ENCODE data around the gene TENT4A.

The TENT4A gene

GRCh38 chr5:6755941-6756340 lies 42.7 kb downstream of the TENT4A start:
- Histone ChIP-seq H3K18ac (ENCODE audit: low read length) (no peak overlapping the region), H3K36me3 (ENCODE audit: control insufficient read depth, insufficient read depth, low read length) (peaks cover 10% of the 10 kb centered on the region), H4K8ac (ENCODE audit: low read depth, low read length) (no peak overlapping the region), H3K23ac (ENCODE audit: low read length) (no peak overlapping the region), H3K9ac (ENCODE audit: low read length) (no peak overlapping the region), H3K79me1 (ENCODE audit: low read length) (no peaks in the 10 kb centered on the region), H3K79me2 (ENCODE audit: control insufficient read depth, insufficient read depth, low read length) (no peaks in the 10 kb centered on the region), H3K4me2 (ENCODE audit: low read length) (no peak overlapping the region), H2AK5ac (ENCODE audit: low read length) (no peak overlapping the region), H4K5ac (ENCODE audit: low read length) (no peak overlapping the region), H2BK5ac (ENCODE audit: low read length) (no peak overlapping the region), H3K27me3 (ENCODE audit: insufficient read depth, low read length, poor library complexity) (no peaks in the 10 kb centered on the region), H3K4me1 (ENCODE audit: control insufficient read depth, low read depth, low read length) (no peaks in the 10 kb centered on the region), H3K56ac (ENCODE audit: low read length) (no peak overlapping the region), H2BK15ac (replicated peaks; ENCODE audit: low read depth) (no peak overlapping the region), H3K4ac (ENCODE audit: low read depth, low read length) (no peak overlapping the region), H3K4me3 (ENCODE audit: low read length) (no peak overlapping the region), H2BK120ac (ENCODE audit: low read depth, low read length) (no peak overlapping the region), H3K27ac (ENCODE audit: low read depth, low read length) (no peak overlapping the region)
- whole genome bisulfite sequencing (ENCODE audit: extremely low coverage, insufficient coverage, low lambda C conversion rate) = no CpG with 5 or more reads among the region's 17 CpGs
- no peak for DNase-seq

DNA sequence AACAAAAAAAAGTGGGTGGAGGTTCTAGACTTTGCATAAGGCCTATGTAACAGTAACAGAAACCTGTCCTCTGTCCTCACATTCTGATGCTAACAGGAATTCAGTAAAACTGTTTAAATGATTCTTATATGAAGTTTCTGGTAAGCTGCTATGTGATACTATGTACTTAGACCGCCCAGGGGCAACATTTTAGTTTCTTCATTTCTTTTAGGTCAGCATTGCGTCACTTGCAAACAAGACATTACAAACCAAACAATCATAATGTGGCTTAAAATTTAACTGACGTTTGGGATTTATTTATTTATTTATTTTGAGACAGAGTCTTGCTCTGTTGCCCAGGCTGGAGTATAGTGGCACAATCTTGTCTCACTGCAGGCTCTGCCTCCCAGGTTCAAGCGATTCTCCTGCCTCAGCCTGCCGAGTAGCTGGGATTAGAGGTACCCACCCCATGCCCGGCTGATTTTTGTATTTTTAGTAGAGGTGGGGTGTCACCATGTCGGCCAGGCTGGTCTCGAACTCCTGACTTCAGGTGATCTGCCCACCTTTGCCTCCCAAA lies 44.3 kb downstream of the TENT4A start:
- no peak overlapping the region for H3K56ac ChIP-seq (ENCODE audit: low read length)
- no peak overlapping the region for H3K23ac ChIP-seq (ENCODE audit: low read length)
- H3K18ac ChIP-seq (ENCODE audit: low read length) = no peak overlapping the region
- H3K4ac ChIP-seq (ENCODE audit: low read depth, low read length) = no peak overlapping the region
- no peak overlapping the region for H3K4me3 ChIP-seq (ENCODE audit: low read length)
- no peak overlapping the region for H3K4me2 ChIP-seq (ENCODE audit: low read length)
- no peak overlapping the region for H3K9ac ChIP-seq (ENCODE audit: low read length)
- no peak overlapping the region for H4K5ac ChIP-seq (ENCODE audit: low read length)
- no peak overlapping the region for H2BK15ac ChIP-seq (replicated peaks; ENCODE audit: low read depth)
- no peak overlapping the region for H2BK120ac ChIP-seq (ENCODE audit: low read depth, low read length)
- no peak overlapping the region for H2AK5ac ChIP-seq (ENCODE audit: low read length)
- no CpG with 5 or more reads among the region's 8 CpGs for WGBS (ENCODE audit: extremely low coverage, insufficient coverage, low lambda C conversion rate)
- no peaks in the 10 kb centered on the region for H3K79me1 ChIP-seq (ENCODE audit: low read length)
- no peaks in the 10 kb centered on the region for H3K27me3 ChIP-seq (ENCODE audit: insufficient read depth, low read length, poor library complexity)
- H3K4me1 ChIP-seq (ENCODE audit: control insufficient read depth, low read depth, low read length) = no peaks in the 10 kb centered on the region
- no peak overlapping the region for H3K27ac ChIP-seq (ENCODE audit: low read depth, low read length)
- H4K8ac ChIP-seq (ENCODE audit: low read depth, low read length) = no peak overlapping the region
- peaks cover 7% of the 10 kb centered on the region for H3K36me3 ChIP-seq (ENCODE audit: control insufficient read depth, insufficient read depth, low read length)
- DNase-seq = no peak
- no peaks in the 10 kb centered on the region for H3K79me2 ChIP-seq (ENCODE audit: control insufficient read depth, insufficient read depth, low read length)
- no peak overlapping the region for H2BK5ac ChIP-seq (ENCODE audit: low read length)

GRCh38 chr5:6758236-6758635 lies 45.0 kb downstream of the TENT4A start:
- Histone ChIP-seq H2AK5ac (ENCODE audit: low read length) (no peak overlapping the region), H3K23ac (ENCODE audit: low read length) (no peak overlapping the region), H3K56ac (ENCODE audit: low read length) (no peak overlapping the region), H2BK120ac (ENCODE audit: low read depth, low read length) (no peak overlapping the region), H3K18ac (ENCODE audit: low read length) (no peak overlapping the region), H2BK5ac (ENCODE audit: low read length) (no peak overlapping the region), H3K4ac (ENCODE audit: low read depth, low read length) (no peak overlapping the region), H3K27ac (ENCODE audit: low read depth, low read length) (no peak overlapping the region), H3K79me1 (ENCODE audit: low read length) (no peaks in the 10 kb centered on the region), H3K4me3 (ENCODE audit: low read length) (no peak overlapping the region), H3K36me3 (ENCODE audit: control insufficient read depth, insufficient read depth, low read length) (peaks cover 7% of the 10 kb centered on the region), H3K4me2 (ENCODE audit: low read length) (no peak overlapping the region), H3K4me1 (ENCODE audit: control insufficient read depth, low read depth, low read length) (no peaks in the 10 kb centered on the region), H4K8ac (ENCODE audit: low read depth, low read length) (no peak overlapping the region), H3K79me2 (ENCODE audit: control insufficient read depth, insufficient read depth, low read length) (no peaks in the 10 kb centered on the region), H2BK15ac (replicated peaks; ENCODE audit: low read depth) (no peak overlapping the region), H3K27me3 (ENCODE audit: insufficient read depth, low read length, poor library complexity) (no peaks in the 10 kb centered on the region), H4K5ac (ENCODE audit: low read length) (no peak overlapping the region), H3K9ac (ENCODE audit: low read length) (no peak overlapping the region)
- WGBS (ENCODE audit: extremely low coverage, insufficient coverage, low lambda C conversion rate) = no CpG with 5 or more reads among the region's 6 CpGs
- DNase-seq = no peak

DNA sequence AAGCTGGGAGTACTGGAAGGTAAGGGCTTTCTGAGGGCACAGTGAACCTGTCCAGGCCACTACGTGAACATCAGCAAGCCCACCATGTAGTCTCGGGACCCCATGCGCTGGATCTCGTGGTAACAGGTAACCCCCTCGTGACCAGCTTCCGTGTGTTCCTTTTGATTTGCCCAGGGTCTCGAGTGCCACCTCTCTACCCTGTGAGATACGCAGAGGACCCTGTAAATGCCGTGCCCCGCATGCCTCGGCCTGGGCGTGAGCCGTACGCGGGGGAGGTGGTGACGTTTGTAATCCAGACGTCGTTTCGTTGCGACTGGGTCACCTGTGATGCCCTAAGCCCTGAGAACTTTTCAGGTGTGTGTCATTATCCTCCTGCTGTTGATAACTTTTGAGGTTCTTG lies 45.5 kb downstream of the TENT4A start:
- Histone ChIP-seq H3K56ac (ENCODE audit: low read length) (no peak overlapping the region), H2AK5ac (ENCODE audit: low read length) (no peak overlapping the region), H3K79me2 (ENCODE audit: control insufficient read depth, insufficient read depth, low read length) (no peaks in the 10 kb centered on the region), H3K79me1 (ENCODE audit: low read length) (no peaks in the 10 kb centered on the region), H3K27me3 (ENCODE audit: insufficient read depth, low read length, poor library complexity) (no peaks in the 10 kb centered on the region), H3K9ac (ENCODE audit: low read length) (no peak overlapping the region), H4K5ac (ENCODE audit: low read length) (no peak overlapping the region), H2BK5ac (ENCODE audit: low read length) (no peak overlapping the region), H3K4me3 (ENCODE audit: low read length) (no peak overlapping the region), H3K23ac (ENCODE audit: low read length) (no peak overlapping the region), H3K4me2 (ENCODE audit: low read length) (no peak overlapping the region), H3K18ac (ENCODE audit: low read length) (no peak overlapping the region), H2BK120ac (ENCODE audit: low read depth, low read length) (no peak overlapping the region), H3K4me1 (ENCODE audit: control insufficient read depth, low read depth, low read length) (no peaks in the 10 kb centered on the region), H2BK15ac (replicated peaks; ENCODE audit: low read depth) (no peak overlapping the region), H3K36me3 (ENCODE audit: control insufficient read depth, insufficient read depth, low read length) (peaks cover 7% of the 10 kb centered on the region), H4K8ac (ENCODE audit: low read depth, low read length) (no peak overlapping the region), H3K27ac (ENCODE audit: low read depth, low read length) (no peak overlapping the region), H3K4ac (ENCODE audit: low read depth, low read length) (no peak overlapping the region)
- no CpG with 5 or more reads among the region's 20 CpGs for WGBS (ENCODE audit: extremely low coverage, insufficient coverage, low lambda C conversion rate)
- DNase-seq = no peak

DNA sequence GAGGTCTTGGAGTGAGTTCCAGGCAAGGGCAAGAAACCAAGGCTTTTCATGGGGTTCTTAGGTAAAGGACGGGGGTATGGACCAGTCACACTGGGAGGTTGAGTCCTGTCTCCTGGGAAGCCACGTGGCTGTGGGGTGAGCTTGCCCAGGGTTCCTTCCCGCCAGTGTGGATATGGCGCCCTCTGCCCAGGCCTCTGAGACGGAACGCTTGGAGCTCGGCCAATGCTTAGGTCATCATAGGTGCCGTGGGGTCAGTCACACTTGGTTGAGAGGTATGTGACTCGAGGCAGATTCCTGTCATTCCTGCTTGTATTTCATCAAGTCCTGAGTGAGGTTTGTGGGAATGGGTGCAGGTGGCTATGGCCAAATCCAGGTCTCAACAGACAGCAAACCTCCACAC lies 46.2 kb downstream of the TENT4A start:
- WGBS (ENCODE audit: extremely low coverage, insufficient coverage, low lambda C conversion rate) = no CpG with 5 or more reads among the region's 9 CpGs
- Histone ChIP-seq H2AK5ac (ENCODE audit: low read length) (no peak overlapping the region), H4K5ac (ENCODE audit: low read length) (no peak overlapping the region), H3K79me1 (ENCODE audit: low read length) (no peaks in the 10 kb centered on the region), H2BK120ac (ENCODE audit: low read depth, low read length) (no peak overlapping the region), H3K9ac (ENCODE audit: low read length) (no peak overlapping the region), H2BK5ac (ENCODE audit: low read length) (no peak overlapping the region), H3K23ac (ENCODE audit: low read length) (no peak overlapping the region), H3K18ac (ENCODE audit: low read length) (no peak overlapping the region), H3K27me3 (ENCODE audit: insufficient read depth, low read length, poor library complexity) (no peaks in the 10 kb centered on the region), H3K4ac (ENCODE audit: low read depth, low read length) (no peak overlapping the region), H3K4me3 (ENCODE audit: low read length) (no peak overlapping the region), H3K56ac (ENCODE audit: low read length) (no peak overlapping the region), H3K27ac (ENCODE audit: low read depth, low read length) (no peak overlapping the region), H3K79me2 (ENCODE audit: control insufficient read depth, insufficient read depth, low read length) (no peaks in the 10 kb centered on the region), H2BK15ac (replicated peaks; ENCODE audit: low read depth) (no peak overlapping the region), H3K4me2 (ENCODE audit: low read length) (no peak overlapping the region), H3K36me3 (ENCODE audit: control insufficient read depth, insufficient read depth, low read length) (peaks cover 6% of the 10 kb centered on the region), H3K4me1 (ENCODE audit: control insufficient read depth, low read depth, low read length) (no peaks in the 10 kb centered on the region), H4K8ac (ENCODE audit: low read depth, low read length) (no peak overlapping the region)
- DNase-seq = peak; percentile 88

DNA sequence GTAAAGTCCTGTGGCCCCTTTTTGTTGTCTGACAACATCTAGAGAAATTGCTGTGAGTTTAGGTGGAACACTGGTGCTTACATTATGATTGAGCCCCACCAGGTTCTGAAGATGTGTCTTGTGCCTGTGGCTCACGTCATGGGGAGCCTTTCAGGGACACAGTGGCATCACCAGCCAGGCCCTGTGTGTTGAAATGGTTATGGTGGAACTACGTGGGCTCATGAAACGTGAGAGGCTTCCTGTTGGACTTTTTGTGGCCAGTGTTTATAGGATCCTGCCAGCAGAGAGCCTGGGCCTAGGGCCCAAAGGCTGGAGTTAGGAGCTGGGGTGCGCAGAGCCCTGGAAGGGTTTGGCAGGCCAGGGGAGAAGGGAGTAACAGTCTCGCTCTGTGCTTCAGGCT lies 46.8 kb downstream of the TENT4A start:
- no CpG with 5 or more reads among the region's 5 CpGs for WGBS (ENCODE audit: extremely low coverage, insufficient coverage, low lambda C conversion rate)
- no peak overlapping the region for H2BK5ac ChIP-seq (ENCODE audit: low read length)
- H3K27ac ChIP-seq (ENCODE audit: low read depth, low read length) = no peak overlapping the region

More for the DNA sequence above, 46.8 kb downstream of the TENT4A start:
- no peak overlapping the region for H3K23ac ChIP-seq (ENCODE audit: low read length)
- H2BK120ac ChIP-seq (ENCODE audit: low read depth, low read length) = no peak overlapping the region
- H4K8ac ChIP-seq (ENCODE audit: low read depth, low read length) = no peak overlapping the region
- H3K4me2 ChIP-seq (ENCODE audit: low read length) = no peak overlapping the region
- H2BK15ac ChIP-seq (replicated peaks; ENCODE audit: low read depth) = no peak overlapping the region
- no peak overlapping the region for H3K4me3 ChIP-seq (ENCODE audit: low read length)
- H3K18ac ChIP-seq (ENCODE audit: low read length) = no peak overlapping the region
- H3K9ac ChIP-seq (ENCODE audit: low read length) = no peak overlapping the region
- no peak overlapping the region for H4K5ac ChIP-seq (ENCODE audit: low read length)
- H3K36me3 ChIP-seq (ENCODE audit: control insufficient read depth, insufficient read depth, low read length) = peaks cover 5% of the 10 kb centered on the region
- no peak overlapping the region for H3K4ac ChIP-seq (ENCODE audit: low read depth, low read length)
- no peak for DNase-seq
- H3K79me2 ChIP-seq (ENCODE audit: control insufficient read depth, insufficient read depth, low read length) = no peaks in the 10 kb centered on the region
- no peaks in the 10 kb centered on the region for H3K27me3 ChIP-seq (ENCODE audit: insufficient read depth, low read length, poor library complexity)
- H3K56ac ChIP-seq (ENCODE audit: low read length) = no peak overlapping the region
- H3K79me1 ChIP-seq (ENCODE audit: low read length) = no peaks in the 10 kb centered on the region
- no peaks in the 10 kb centered on the region for H3K4me1 ChIP-seq (ENCODE audit: control insufficient read depth, low read depth, low read length)
- no peak overlapping the region for H2AK5ac ChIP-seq (ENCODE audit: low read length)

All from mesendoderm (in vitro differentiated cells).